Neural cell (in vitro differentiated cells): ENCODE results near the gene C17orf75. TPM values are rescaled to one million over a fixed set of nuclear protein-coding genes. Genes with fewer than 3 reads are reported as not detected.

ENCODE experiments used
- H2AFZ ChIP-seq: fragments of 200-600, 300-800 bp; sonication (generic), shearing (Covaris generic); 2 replicates; pipeline ENCODE4 v1.6.0; 2014; ENCODE audit warnings: low read depth, mild to moderate bottlenecking, antibody characterized with exemption, low read length, moderate library complexity
- H3F3A ChIP-seq: fragments of 200-600 bp; shearing (Covaris generic); 2 replicates; pipeline ENCODE4 v1.6.1; 2016; ENCODE audit warnings: mild to moderate bottlenecking, moderate library complexity, mixed read lengths, antibody characterized with exemption, low read length; ENCODE audit not compliant: insufficient read depth, poor library complexity, severe bottlenecking
- H3K27ac ChIP-seq: fragments of 200-600, 300-800 bp; sonication (generic), shearing (Covaris generic); 2 replicates; pipeline ENCODE4 v1.5.1; 2014; ENCODE audit warnings: mild to moderate bottlenecking, low read length, moderate library complexity
- H3K27me3 ChIP-seq: fragments of 300-800, 200-600 bp; sonication (generic), shearing (Covaris generic); 2 replicates; pipeline ENCODE4 v1.6.0; 2014; ENCODE audit warnings: mild to moderate bottlenecking, low read depth, low read length, moderate library complexity; ENCODE audit not compliant: insufficient read depth
- H3K36me3 ChIP-seq: fragments of 300-800, 200-600 bp; sonication (generic), shearing (Covaris generic); 2 replicates; pipeline ENCODE4 v1.5.1; 2014; ENCODE audit warnings: mild to moderate bottlenecking, antibody characterized with exemption, low read length, moderate library complexity; ENCODE audit not compliant: insufficient read depth
- H3K4me2 ChIP-seq: fragments of 300-800, 200-600 bp; sonication (generic), shearing (Covaris generic); 2 replicates; pipeline ENCODE4 v1.6.0; 2014; ENCODE audit warnings: mild to moderate bottlenecking, low read length
- H3K4me3 ChIP-seq: fragments of 300-800, 200-600 bp; sonication (generic), shearing (Covaris generic); 2 replicates; pipeline ENCODE4 v1.5.1; 2014; ENCODE audit warnings: mild to moderate bottlenecking, low read length, moderate library complexity
- H3K79me2 ChIP-seq: fragments of 200-600 bp; shearing (Covaris generic); replicated peaks from 2 replicates; pipeline ENCODE4 v1.6.0; 2014; ENCODE audit warnings: mild to moderate bottlenecking, low read length, moderate library complexity; ENCODE audit not compliant: insufficient read depth
- H3K9ac ChIP-seq: fragments of 300-800, 200-600 bp; sonication (generic), shearing (Covaris generic); 2 replicates; pipeline ENCODE4 v1.6.1; 2016; ENCODE audit warnings: mild to moderate bottlenecking, low read length, mixed read lengths
- H3K9me2 ChIP-seq: fragments of 200-600 bp; shearing (Covaris generic); 2 replicates; pipeline ENCODE4 v1.6.1; 2016; ENCODE audit warnings: mild to moderate bottlenecking, low read length, mixed read lengths; ENCODE audit not compliant: insufficient read depth
- H3K9me3 ChIP-seq: fragments of 200-600, 300-800 bp; sonication (generic), shearing (Covaris generic); 2 replicates; pipeline ENCODE4 v1.6.1; 2016; ENCODE audit warnings: mild to moderate bottlenecking, mixed run types, low read length, moderate library complexity, mixed read lengths
- H4K20me1 ChIP-seq: fragments of 200-600 bp; shearing (Covaris generic); 2 replicates; pipeline ENCODE4 v1.6.1; 2016; ENCODE audit warnings: mild to moderate bottlenecking, mixed run types; ENCODE audit not compliant: insufficient read depth
- CTCF ChIP-seq: fragments of 450-650 bp; IDR thresholded peaks from 2 replicates; pipeline ENCODE4 v1.5.1; 2014; ENCODE audit warnings: antibody characterized with exemption, mild to moderate bottlenecking, moderate library complexity; ENCODE audit not compliant: poor library complexity, severe bottlenecking
- EP300 ChIP-seq: fragments of 450-650 bp; conservative IDR thresholded peaks from 2 replicates; pipeline ENCODE4 v1.6.1; 2014; ENCODE audit warnings: antibody characterized with exemption, mild to moderate bottlenecking, moderate library complexity; ENCODE audit not compliant: poor library complexity, severe bottlenecking
- EZH2 ChIP-seq: fragments of 200-600, 300-800 bp; shearing (Covaris generic), sonication (generic); IDR thresholded peaks from 2 replicates; pipeline ENCODE4 v1.6.1; 2014; ENCODE audit warnings: antibody characterized with exemption, low read length, borderline replicate concordance, mild to moderate bottlenecking; ENCODE audit not compliant: insufficient read depth, poor library complexity, severe bottlenecking
- MXI1 ChIP-seq: fragments of 450-650 bp; conservative IDR thresholded peaks from 2 replicates; pipeline ENCODE4 v1.6.1; 2014; ENCODE audit warnings: antibody characterized with exemption, mild to moderate bottlenecking; ENCODE audit not compliant: poor library complexity, severe bottlenecking
- POLR2AphosphoS5 ChIP-seq: IDR thresholded peaks from 2 replicates; pipeline ENCODE4 v1.6.1; 2012
- RAD21 ChIP-seq: fragments of 450-650 bp; conservative IDR thresholded peaks from 2 replicates; pipeline ENCODE4 v1.6.1; 2014; ENCODE audit warnings: antibody characterized with exemption, mild to moderate bottlenecking, moderate library complexity
- REST ChIP-seq: IDR thresholded peaks from 2 replicates; pipeline ENCODE4 v1.6.1; 2012; ENCODE audit warnings: borderline replicate concordance
- SMC3 ChIP-seq: fragments of 450-650 bp; conservative IDR thresholded peaks from 2 replicates; pipeline ENCODE4 v1.6.1; 2014; ENCODE audit warnings: antibody characterized with exemption, mild to moderate bottlenecking, moderate library complexity; ENCODE audit not compliant: poor library complexity
- TAF1 ChIP-seq: IDR thresholded peaks from 2 replicates; pipeline ENCODE4 v1.6.1; 2012; ENCODE audit warnings: low read depth
- polyA plus RNA-seq: library from polyadenylated mRNA; depleted of rRNA; stranded (reverse); fragments of >200 nt; gene quantifications from 2 replicates; pipeline ENCODE4 v1.2.3, GENCODE V29; 2014

C17orf75 gene
- polyA plus RNA-seq, 1 donor from 2014 or later: 77.0 TPM

GRCh38 chr17:32286518-32286900 is 55.5 kb downstream of the C17orf75 start:
- Histone ChIP-seq H3K36me3 (no peaks in the 10 kb centered on the region), H3K27ac (no peak overlapping the region), H3F3A (no peaks in the 10 kb centered on the region), H3K79me2 (no peaks in the 10 kb centered on the region), H3K9ac (no peak overlapping the region), H2AFZ (no peak overlapping the region), H3K4me2 (no peak overlapping the region), H3K27me3 (no peaks in the 10 kb centered on the region), H3K4me3 (no peak overlapping the region), H3K9me2 (no peaks in the 10 kb centered on the region), H3K9me3 (no peaks in the 10 kb centered on the region), H4K20me1 (no peaks in the 10 kb centered on the region)
- TF ChIP-seq SMC3 (no peak), EP300 (no peak), EZH2 (no peak), CTCF (no peak), RAD21 (no peak), MXI1 (no peak), POLR2AphosphoS5 (no peak), TAF1 (no peak), REST (no peak)

GRCh38 chr17:32285746-32286517 is 56.0 kb downstream of the C17orf75 start:
- no peaks in the 10 kb centered on the region for H4K20me1 ChIP-seq
- H3K27me3 ChIP-seq: no peaks in the 10 kb centered on the region
- TF ChIP-seq EP300 (no peak), MXI1 (no peak), POLR2AphosphoS5 (no peak), CTCF (no peak), TAF1 (no peak), RAD21 (no peak), REST (no peak), SMC3 (no peak), EZH2 (no peak)
- no peaks in the 10 kb centered on the region for H3K79me2 ChIP-seq
- no peak overlapping the region for H2AFZ ChIP-seq
- H3F3A ChIP-seq: no peaks in the 10 kb centered on the region
- H3K4me2 ChIP-seq: no peak overlapping the region
- H3K4me3 ChIP-seq: no peak overlapping the region
- no peaks in the 10 kb centered on the region for H3K9me3 ChIP-seq
- H3K27ac ChIP-seq: no peak overlapping the region
- H3K36me3 ChIP-seq: no peaks in the 10 kb centered on the region
- no peak overlapping the region for H3K9ac ChIP-seq
- no peaks in the 10 kb centered on the region for H3K9me2 ChIP-seq
